Measurements from ENCODE around the gene FOXP4.

FOXP4 gene

DNA sequence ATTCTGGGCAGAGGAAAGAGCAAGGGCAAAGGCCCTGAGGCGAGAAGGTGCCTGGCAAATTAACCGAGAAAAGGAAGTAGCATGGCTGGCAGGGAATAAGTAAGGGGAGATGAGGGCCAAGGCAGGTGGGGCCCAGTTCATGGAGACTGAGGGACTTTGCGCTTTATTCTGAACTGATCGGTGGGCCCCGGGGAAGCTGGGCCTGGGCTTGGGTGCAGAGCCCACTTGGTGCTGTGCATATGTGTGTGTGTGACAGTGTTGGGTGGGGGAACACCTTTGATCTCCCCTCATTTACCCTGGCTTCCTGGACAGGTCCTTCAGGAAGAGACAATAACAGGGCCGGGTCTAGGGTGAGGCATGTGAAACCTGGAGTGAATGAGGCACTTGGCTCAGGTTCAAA is 89.2 kb downstream of the FOXP4 start:
- DNase-seq = no peak

DNA sequence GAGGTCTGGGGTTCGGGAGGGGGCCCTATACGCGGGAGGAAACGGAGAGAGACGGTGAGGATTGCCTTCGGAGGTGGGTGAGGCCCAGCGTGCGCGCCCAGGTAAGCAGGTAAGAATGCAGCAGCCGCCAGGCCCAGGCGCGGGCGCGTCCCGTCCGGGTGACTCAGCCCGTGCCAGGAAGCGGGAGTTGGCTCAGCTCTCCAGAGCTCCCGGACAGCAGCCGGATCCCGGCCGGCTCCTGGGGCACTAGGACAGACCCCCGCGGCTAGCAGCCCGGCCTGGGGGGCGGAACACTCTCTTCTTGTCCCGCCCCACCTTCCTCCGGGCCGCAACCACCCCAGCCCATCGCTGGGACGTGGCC is 90.6 kb downstream of the FOXP4 start:
- DNase-seq = no peak

DNA sequence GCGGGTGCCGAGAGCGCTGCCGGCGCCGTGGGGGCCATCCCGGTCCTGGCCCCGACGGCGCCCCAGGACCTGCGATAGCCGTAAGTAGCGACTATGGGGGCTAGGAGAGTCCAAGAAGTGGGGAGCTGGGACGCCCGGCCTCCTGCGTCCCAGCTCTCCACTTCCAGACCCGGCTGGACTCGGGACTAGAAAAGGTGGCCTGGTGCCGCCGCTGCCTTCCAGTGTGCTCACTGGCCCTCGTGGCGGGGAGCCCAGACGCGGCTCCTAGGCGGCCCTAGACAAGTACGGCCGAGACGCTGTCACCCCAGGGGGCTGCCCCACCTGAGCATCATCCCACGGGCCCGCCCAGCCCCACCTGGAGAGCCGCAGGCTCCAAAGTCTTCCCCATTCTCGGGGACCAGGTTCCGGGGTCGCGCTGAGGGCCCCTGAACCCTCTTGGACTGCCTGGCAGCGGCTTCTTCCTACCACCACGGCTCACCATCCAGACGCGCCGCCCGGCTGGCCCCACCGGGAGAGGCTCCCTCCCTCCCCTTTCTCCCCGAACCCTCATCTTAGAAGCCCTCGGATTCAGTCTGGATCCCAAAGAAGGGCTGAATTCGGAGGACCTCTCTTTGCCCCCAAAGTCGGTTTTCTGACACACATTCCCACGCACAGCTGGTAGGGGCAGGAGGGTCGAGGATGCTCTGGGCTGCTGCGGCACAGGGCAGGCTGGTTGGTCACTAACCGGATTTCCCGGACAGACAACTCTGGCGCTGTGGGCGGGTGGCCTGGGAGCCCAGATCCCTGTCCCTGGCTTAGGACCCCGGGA is 91.2 kb downstream of the FOXP4 start:
- DNase-seq = no peak

GRCh38 chr6:41638002-41638934 is 92.1 kb downstream of the FOXP4 start, which contains the start of gene MDFI:
TSS of gene MDFI (plus strand) at chr6:41638468. CDS start at chr6:41638750, 282 bp downstream.
- DNase-seq = no peak

GRCh38 chr6:41638935-41639808 is 93.0 kb downstream of the FOXP4 start:
- no peak for DNase-seq

DNA sequence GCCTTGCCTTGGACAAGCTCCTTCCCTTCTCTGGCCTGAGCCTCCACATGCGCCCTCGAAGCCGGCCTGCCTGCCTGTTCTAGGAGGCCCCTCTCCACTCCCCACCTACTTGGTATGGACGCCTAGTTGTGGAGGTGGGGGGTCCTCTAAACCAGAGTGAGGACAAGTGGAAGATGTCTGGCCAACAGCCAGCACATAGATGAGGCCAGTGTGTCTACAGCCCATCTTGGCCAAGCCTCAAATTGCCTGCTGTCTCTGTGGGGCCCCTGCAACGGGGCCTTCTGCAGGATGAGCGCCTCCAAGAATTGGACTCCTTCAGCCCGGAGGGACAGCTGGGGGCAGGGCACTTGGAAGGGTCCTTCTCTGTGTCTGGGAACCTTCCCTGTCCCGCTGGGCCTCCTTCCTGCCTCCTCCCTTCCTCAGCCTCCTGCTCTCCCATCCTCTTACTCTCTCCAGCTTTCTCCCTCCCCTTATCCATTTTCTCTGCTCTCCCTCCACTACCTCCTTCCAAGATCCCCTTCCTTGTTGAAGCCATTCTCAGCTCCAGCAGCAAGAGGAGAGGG is 93.7 kb downstream of the FOXP4 start:
- no peak for DNase-seq

DNA sequence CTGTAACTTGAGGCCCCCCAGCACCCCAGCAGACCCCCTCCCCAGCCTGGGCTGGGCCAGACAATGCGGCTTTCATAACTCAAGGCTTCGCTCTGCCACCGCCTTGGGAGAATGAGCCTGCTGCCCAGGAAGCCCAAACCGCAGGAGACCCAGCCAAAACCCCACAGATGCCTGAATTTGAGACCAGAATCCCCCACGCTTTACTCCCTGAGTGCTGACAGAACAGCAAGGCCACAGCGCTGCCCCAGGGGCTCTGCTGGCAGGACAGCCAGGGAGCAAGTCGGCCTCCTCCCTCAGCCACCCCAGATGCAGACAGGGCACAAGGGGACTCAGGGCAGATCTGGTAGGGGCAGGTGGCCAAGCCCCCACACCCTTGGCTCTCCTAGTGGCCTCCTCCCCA is 94.2 kb downstream of the FOXP4 start:
- no peak for DNase-seq

DNA sequence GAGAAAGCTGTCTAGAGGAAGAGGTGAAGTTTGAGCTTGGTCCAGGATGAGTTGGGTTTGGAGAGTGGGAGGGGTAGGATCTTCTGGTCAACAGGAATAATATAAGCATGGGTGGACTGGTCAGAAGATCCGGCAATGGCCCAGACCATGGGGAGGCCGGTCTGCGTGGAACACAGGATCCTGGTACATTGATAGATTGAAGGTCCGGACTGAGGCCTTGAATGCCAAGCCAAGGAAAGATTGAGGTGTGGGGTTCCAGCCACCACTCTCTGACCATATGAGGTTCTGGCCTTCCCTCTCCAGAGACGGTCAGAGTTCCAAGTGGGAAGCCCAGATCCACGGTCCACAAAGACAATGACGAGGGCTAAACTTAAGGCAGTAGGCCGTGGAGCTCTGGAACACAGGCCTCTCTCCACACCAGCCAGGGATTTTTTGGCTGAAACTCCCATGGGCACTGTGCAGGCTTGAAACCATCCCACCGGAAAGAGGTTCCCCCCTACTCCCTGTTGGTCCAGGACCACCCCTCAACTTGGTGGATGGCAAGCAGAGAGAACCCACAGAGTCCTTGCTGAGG is 95.3 kb downstream of the FOXP4 start:
- DNase-seq = no peak

GRCh38 chr6:41642090-41642959 is 96.1 kb downstream of the FOXP4 start:
- DNase-seq = no peak

- DNase-seq = no peak
Observed at GRCh38 chr6:41642960-41643898, 97.0 kb downstream of the FOXP4 start.

- no peak for DNase-seq
Observed at GRCh38 chr6:41643899-41644269, 97.7 kb downstream of the FOXP4 start.

DNA sequence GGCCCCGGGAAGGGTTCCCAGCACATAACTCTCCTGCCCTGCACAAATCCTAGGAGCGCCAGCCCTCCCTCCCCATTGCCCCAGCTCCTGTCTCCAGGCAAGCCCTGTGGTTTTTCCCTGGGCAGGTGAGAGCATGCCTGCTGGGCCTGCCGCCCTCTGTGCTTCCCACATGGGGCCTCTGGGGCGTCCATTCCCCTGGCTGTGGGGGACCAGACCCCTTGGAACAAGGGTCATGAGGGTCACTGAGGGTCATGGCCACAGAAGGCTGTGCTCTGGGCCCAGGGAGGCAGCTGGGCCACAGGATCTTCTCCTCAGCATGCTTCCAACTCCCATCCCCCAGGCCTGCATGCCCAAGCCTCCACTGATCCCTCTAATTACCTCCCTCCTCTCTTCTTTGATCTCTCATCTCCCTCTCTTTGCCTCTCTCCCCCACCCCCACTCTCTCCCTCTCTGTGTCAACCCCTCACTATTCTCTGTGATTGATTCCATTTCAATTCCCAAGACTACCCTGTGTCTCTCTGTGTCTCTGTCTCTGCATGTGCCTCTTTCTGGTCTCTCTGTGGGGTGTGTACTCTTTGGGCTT is 98.2 kb downstream of the FOXP4 start:
- no peak for DNase-seq

DNA sequence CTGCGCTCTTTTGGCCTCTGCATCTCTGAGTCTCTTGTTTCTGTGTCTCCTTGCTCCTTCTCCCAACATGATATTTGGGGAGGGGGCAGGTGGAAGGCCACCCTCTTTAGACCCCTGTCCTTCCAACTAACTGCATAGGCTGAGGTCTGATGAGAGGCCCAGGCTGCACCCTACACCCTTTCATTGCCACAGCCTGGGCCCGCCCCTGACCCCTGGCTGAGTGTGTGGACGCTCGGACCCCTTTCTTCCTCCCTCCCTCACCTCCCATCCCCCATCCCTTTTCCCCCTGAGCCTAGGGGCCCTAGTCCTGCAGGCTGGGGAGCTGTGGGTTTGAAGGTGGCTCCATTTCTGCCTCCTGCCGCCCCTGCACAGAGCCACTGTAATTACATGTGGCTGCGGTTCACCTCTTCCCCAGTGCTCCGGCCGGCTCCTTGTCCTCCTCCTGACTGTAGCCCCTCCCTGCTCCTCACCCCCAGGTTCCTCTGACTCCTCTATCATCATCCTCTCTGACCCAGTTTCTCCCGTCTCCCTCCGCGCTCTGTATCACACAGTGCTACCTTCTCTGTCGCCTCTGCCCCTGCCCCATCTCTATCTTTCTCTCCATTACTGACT is 98.9 kb downstream of the FOXP4 start:
- no peak for DNase-seq

GRCh38 chr6:41646026-41646795 is 100.0 kb downstream of the FOXP4 start:
- no peak for DNase-seq

- DNase-seq = no peak
Observed at GRCh38 chr6:41647061-41647511, 100.9 kb downstream of the FOXP4 start.

DNA sequence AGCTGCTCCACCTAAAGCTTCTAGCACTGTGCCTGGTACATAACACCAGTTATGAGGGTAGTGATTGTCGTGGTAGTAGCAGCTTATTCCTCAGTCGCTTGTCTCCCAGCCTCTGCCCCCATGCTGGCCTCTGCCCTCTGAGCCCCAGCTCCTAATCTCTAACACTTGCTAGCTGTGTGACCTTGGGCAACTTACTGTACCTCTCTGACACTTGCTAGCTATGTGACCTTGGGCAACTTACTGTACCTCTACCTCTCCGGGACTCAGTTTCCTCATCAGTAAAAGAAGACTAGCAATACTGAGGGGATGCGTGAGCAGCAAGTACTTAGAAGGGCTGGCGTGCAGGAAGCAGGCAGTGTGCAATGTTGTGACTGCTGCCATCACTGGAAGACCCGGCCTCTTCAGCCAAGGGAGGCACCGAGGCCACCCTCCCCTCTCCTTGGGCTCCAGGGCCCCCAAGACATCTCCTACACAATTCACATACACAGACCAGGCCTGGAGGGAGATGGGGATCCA is 101.9 kb downstream of the FOXP4 start:
- DNase-seq = no peak

DNA sequence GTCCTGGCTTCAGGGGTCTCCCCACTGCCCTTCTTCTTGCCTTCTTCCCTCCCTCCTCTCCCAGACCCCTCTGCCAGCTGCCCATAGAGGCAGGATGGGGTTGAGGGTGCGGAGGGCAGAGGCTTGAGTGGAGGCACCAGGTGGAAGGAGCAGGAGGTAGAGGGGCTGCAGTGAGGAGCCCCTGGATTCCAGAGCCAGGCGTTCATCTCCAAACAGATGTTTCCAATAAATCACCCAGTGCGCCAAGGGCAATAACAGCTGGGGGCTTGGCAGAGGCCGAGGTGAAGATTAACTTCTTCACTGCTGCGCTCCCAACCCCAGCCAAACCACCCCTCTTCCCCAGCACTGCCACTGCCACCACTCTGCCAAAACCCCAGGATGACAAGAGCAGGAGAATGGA is 102.7 kb downstream of the FOXP4 start:
- DNase-seq = no peak

DNA sequence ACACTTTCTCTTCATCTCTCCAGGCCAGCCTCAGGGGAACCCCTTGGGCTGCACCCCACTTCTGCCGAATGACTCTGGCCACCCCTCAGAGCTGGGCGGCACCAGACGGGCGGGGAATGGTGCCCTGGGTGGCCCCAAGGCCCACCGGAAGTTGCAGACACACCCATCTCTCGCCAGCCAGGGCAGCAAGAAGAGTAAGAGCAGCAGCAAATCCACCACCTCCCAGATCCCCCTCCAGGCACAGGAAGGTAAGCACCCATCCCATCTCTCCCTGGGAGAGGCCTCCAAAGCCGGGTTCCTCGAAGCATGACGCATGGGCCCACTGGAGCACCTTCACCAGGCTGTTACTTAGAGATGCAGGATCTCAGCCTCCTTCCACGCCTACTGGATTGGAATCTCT is 103.4 kb downstream of the FOXP4 start:
- no peak for DNase-seq
